Neural progenitor cell (in vitro differentiated cells): ENCODE data around the gene MRI1.

Experiments
- EZH2 ChIP-seq: fragments of 200-600 bp; sonication (generic); IDR thresholded peaks from 2 replicates; pipeline ENCODE4 v1.6.1; 2017; ENCODE audit warnings: antibody characterized with exemption, mild to moderate bottlenecking, moderate library complexity
- EZH2phosphoT487 ChIP-seq: fragments of 200-600 bp; sonication (generic); IDR thresholded peaks from 2 replicates; pipeline ENCODE4 v1.6.1; 2017; ENCODE audit warnings: antibody characterized with exemption
- TF ChIP-seq, protein P1 (sequence below): fragments of 200-600 bp; sonication (generic); IDR thresholded peaks from 2 replicates; pipeline ENCODE4 v1.5.1; 2017; ENCODE audit warnings: antibody characterized with exemption, mild to moderate bottlenecking

- TF ChIP-seq, protein P1, sequence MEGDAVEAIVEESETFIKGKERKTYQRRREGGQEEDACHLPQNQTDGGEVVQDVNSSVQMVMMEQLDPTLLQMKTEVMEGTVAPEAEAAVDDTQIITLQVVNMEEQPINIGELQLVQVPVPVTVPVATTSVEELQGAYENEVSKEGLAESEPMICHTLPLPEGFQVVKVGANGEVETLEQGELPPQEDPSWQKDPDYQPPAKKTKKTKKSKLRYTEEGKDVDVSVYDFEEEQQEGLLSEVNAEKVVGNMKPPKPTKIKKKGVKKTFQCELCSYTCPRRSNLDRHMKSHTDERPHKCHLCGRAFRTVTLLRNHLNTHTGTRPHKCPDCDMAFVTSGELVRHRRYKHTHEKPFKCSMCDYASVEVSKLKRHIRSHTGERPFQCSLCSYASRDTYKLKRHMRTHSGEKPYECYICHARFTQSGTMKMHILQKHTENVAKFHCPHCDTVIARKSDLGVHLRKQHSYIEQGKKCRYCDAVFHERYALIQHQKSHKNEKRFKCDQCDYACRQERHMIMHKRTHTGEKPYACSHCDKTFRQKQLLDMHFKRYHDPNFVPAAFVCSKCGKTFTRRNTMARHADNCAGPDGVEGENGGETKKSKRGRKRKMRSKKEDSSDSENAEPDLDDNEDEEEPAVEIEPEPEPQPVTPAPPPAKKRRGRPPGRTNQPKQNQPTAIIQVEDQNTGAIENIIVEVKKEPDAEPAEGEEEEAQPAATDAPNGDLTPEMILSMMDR, result peak; percentile 70
- TF ChIP-seq EZH2 (no peak), EZH2phosphoT487 (no peak)
These were observed 20.6 kb downstream of the MRI1 start for GRCh38 chr19:13784731-13785452.
